NB4 (cell line): ENCODE measurements around the gene GNG14.

Experiments
- CTCF ChIP-seq: IDR thresholded peaks from one replicate; pipeline ENCODE4 v1.5.1; 2012; ENCODE audit warnings: low read depth, low read length
- MAX ChIP-seq: IDR thresholded peaks from 2 replicates; pipeline ENCODE4 v1.6.1; 2011; ENCODE audit warnings: low read depth, low read length
- MYC ChIP-seq: IDR thresholded peaks from 2 replicates; pipeline ENCODE4 v1.6.1; 2011; ENCODE audit warnings: low read depth, low read length
- POLR2A ChIP-seq: IDR thresholded peaks from 2 replicates; pipeline ENCODE4 v1.6.1; 2011; ENCODE audit warnings: mild to moderate bottlenecking; ENCODE audit not compliant: insufficient read length; ENCODE audit errors: extremely low read depth

- TF ChIP-seq MAX (no peak), CTCF (no peak), POLR2A (no peak), MYC (no peak)
Measured at GRCh38 chr19:12701596-12702282, 13.9 kb downstream of the GNG14 start.
